SH-SY5Y (cell line): ENCODE measurements around the gene ZBTB21.

ENCODE experiments used
- GATA2 ChIP-seq: IDR thresholded peaks from 2 replicates; pipeline ENCODE4 v1.6.1; 2011; ENCODE audit warnings: mild to moderate bottlenecking, low read depth, low read length
- GATA3 ChIP-seq: IDR thresholded peaks from 2 replicates; pipeline ENCODE4 v1.6.1; 2011; ENCODE audit warnings: low read depth, mild to moderate bottlenecking, low read length, moderate library complexity

ZBTB21 gene

DNA sequence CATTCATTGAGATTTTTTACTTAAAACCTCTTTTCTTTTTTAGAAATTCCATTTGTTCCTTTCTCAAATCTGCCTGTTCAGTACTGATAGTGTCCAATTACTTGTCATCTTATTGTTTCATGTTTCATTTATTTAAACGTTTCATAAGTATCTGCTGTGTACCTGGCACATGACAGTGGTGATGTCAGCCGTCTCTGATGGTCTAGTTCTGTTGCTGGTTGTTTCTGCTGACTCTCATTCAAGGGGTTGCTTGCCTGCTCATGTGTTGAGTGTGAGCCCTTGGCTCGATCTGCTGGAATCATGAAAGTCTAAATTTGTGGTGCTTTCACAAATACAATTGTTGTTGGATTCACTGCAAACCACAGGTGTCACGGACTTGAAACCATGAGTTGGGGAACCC, 30.8 kb downstream of the ZBTB21 start:
- no peak for TF ChIP-seq GATA2
- no peak for TF ChIP-seq GATA3

DNA sequence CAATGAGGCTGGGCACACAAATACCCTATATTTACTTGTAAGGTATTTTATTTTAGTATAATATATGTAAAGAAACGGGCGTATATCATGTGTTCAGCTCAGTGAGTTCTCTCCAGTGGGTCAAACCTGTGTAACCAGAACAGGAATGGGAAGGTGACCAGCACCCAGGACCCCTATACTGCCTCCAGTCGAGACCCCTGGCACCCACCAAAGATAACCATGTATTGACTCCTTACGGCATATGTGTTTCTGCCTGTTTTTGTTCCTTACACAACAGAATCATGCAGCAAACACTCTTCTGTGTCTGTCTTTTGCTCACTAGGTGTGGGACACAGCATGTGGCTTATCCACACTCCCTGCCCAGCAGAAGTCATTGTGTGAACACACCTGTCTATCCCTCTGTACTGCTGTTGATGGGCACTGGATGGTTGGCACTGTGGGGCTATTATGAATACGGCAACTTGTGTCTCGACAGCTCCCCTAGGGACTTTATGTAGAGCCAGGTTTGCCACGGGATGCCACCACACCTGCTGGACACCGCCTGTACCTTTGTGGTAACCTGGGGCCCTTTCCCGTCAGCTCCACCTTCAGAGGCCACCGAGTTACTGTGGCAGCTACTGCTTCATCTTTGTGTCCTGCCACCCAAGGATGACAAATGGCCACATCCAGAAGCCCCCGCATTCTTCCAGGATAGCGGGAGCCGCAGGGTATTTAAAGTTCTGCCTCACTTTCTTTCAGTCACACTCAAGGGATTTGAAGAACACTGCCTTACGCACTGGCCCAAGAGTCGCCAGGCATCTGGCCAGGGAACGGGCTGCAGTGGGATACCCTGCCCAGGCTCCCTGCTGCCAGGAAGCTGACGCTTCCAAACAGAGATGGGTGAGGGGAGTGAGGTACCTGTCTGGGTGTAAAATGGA, 32.9 kb downstream of the ZBTB21 start:
- TF ChIP-seq GATA3 (no peak), GATA2 (no peak)

DNA sequence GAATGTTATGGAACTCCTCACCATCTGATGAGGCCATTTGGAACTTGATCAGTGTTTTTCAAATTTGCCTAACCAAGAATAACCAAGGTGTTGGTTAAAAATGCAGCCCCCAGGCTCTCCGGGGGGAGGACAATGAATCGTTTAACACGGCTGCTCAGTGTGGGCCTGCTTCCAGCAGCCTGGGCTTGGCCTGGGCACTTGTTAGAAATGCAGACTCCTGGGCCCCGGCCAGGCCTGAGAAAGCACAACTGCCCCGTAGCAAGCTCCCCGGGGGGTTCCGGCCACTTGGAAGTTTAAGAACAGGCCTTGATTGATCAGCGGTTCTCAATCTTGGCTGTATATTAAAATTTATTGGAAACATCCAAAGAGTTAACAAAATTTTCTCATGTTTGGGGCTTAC, 33.5 kb downstream of the ZBTB21 start:
- TF ChIP-seq GATA3 (no peak), GATA2 (no peak)

DNA sequence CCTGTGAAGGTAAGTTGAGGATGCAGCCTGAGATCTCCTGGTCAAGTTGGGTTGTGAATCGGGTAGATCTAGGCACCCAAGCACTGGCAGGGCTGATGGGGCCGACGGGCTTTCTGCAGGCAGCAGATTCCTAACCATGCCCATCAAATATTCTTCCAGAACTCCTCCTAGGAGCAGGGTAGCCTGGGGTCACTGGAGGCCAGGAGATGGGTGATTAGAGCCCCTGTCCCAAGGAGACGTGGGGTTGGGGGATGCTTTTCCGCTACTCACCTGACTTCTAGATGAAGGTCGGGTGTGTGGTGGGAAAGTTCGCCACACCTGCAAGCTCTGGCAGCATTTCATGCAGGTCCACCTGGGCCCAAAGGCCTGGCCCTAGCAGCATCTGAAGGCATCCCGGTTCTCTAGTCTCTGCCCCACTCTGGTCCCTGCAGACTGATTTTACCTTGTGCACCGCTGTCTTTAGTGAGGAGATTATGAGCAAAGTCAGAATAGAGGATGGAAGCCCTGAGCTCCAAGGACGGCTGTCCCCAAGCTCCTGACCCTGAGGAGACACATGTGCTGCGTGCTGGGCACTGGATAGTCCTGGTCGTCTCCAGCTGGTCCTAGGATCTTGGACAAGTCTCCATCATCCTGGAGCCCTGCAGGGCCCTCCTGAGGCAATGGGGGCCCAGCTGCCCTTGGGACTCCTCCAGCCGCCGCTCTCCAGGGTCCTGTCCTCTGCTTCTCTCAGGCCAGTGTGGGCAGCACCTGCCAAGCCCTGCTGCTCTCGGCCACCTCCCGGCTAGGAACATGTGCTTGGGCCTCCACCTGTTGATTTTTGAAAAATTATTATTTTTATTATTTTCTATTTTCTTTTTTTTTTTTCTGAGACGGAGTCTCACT, 34.5 kb downstream of the ZBTB21 start:
- no peak for TF ChIP-seq GATA3
- no peak for TF ChIP-seq GATA2

DNA sequence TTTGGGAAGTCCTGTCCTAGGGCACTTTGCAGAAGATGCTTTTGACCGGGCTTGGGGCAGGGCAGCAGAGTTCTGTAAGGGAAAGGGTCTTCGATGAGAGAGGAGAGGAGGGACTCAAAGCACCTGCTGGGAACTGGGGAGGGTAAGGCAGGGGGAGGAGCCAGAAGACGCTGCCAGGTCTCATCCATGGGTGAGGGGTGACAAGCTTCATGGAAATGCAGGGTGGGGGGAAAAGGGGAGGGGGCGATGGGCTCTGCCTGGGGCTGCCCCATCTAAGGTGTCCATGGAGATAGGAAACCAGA, 35.5 kb downstream of the ZBTB21 start:
- TF ChIP-seq GATA3 (no peak), GATA2 (no peak)

DNA sequence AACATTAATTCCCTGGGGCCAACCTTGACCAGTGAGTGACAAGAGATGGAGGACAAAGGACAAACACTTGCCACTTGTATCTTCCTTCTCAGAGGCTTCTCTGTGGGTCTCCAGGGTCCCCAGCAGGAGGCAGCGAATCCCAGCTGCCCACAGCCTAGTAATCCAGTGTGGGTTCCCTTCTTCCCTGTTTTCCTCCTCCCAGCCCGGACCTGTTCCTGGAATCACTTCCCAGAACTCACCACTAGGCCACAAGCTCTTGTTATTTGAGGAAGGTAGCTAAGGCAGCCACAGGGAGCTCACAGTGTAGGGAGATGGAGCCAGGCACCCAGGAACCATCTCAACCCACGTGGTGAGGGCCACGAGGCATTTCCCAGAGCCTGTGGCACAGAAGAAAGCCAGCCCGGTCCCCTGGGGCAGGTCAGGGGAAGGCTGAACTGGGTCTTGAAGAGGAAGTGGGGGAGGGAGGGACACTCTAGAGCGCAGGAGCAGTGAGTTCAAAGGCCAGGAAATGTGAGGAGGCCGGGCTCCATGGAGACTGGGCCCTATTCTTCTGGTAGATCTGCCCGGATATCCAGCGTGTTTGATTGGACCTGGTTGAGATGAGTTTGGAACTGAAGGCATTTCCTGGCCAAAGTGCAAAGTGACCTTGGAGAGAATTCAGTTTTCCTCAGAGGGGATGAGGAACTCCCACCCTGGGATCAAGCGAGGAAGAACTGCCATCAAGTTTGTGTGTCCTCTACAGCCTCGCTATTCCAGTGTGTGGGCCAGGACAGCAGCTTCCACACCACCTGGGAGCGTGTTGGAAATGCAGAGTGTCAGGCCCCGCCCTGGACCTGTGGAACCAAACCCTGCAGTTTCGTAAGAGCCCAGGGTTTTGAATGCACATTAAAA, 36.1 kb downstream of the ZBTB21 start:
- TF ChIP-seq GATA2 (no peak), GATA3 (no peak)

DNA sequence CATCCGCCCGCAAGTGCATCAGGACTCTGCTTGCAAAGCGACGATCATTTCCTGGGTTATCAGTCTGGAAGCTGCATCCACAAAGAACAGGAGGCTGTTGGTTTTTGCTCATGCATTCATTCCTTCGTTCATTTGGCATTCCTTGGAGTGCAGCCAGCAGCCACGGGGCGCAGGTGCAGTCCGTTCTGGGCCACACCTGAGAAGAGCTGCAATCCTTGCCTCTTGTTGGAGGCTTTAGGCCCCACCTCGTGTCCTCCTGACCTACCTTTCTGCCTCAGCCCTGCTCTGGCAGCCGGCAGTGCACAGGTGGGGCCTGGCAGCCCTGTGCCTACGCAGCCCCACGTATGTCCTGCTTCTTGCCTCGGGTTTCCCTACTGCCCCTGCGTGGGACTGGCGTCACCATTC, 36.7 kb downstream of the ZBTB21 start:
- TF ChIP-seq GATA2 = no peak
- no peak for TF ChIP-seq GATA3

DNA sequence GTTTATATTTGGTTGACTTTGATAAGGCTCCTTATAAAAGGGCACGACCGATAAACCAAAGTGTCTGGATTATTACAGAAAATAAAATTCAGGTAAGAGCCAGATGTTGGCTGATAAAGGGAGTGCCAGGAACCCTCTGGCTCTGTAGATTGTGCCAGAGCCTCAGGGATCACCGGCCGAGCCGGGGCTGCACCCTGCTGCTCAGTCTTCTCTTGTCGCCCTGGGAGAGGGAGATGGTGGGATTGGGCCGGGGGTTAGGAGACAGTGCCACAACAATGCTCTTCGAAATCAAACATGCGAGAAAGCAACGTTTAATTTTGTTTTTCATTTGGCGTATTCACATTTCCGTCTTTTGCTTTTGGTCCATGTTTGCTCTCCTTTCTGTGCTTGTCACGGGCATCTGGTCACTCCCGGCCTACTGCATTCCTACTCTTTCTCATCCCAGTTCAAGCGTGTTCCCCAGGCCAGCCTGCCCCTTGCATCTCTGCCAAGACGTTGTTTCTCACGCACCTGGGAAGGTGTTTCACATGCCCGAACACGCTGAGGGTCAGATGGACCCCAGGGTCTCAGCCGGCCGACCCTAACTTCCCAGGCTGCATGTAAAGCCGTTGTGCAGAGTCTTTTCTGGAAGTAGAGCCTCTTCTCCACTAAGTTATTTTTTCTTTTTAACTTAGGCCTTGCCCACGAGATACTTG, 37.5 kb downstream of the ZBTB21 start:
- no peak for TF ChIP-seq GATA2
- no peak for TF ChIP-seq GATA3

DNA sequence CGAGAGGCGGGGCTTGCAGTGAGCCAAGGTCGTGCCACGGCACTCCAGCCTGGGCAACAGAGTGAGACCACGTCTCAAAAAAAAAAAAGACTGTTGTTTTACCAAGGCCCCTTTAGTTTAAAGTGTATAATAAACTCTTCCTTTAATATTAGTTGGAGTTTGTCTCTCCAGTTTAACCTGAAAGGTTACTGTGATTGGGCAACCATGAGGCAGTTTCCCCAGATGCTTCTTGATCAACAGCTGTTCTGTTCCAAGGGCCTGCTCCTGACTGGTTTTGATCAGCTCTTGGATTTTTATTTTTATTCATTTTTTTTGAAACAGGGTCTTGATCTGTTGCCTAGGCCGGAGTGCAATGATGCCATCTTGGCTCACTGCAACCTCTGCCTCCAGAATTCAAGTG, 38.3 kb downstream of the ZBTB21 start:
- no peak for TF ChIP-seq GATA2
- TF ChIP-seq GATA3 = no peak

DNA sequence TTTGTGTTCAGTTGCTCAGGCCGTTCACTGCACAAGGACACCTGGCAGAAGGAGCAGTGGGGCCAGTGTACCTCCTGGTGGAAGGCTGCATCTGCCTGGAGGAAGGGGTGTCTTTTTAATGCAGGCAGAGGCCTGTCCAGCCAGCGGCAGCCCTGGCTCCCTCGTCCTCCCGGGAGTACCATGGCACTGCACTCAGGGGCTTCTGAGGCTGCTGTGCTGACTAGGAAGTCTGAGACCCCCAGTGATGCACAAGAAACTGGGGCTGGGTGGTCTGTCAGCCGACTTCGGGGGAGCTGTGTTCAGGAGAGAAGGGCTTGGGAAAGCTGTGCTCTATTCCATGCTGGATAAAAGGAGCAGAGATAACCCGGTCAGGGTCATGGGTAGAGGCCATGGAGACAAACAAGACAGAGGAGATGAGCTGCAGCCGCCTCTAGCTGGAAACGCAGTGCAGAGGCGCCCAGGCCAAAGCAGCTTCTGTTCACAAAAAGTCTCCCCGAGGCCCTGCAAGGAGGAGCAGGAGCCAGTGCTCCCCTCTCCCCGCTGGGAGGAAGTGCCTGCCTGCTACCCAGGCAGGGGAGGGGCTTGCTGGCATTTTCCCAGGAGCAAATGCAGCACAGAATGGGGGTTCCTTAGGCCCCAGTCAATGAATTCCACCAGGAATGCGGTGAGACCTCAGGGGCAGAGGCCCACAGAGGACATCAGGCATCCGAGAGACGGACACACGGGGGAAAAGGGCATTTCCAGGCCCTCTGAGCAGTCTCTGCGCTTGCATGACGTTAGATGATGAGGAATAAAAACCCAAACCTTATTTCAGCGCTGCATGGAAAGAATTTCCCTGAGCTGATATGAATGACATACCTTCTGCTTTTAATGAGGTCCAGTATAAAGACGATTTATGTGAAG, 39.2 kb downstream of the ZBTB21 start:
- TF ChIP-seq GATA3 (no peak), GATA2 (no peak)

DNA sequence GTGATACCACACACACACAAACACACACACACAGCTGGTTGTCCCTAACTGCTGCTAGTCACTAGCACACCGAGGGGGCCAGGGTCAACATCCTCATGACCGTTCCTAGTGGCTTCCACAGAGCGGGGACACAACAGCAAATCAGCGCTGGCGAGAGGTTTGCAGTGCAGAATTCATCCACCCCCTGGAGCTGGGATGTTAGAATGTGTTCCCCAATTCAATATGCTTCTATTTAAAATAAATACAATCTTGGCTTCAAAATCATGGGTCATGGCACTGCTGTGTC, 40.1 kb downstream of the ZBTB21 start:
- TF ChIP-seq GATA2 (no peak), GATA3 (no peak)

DNA sequence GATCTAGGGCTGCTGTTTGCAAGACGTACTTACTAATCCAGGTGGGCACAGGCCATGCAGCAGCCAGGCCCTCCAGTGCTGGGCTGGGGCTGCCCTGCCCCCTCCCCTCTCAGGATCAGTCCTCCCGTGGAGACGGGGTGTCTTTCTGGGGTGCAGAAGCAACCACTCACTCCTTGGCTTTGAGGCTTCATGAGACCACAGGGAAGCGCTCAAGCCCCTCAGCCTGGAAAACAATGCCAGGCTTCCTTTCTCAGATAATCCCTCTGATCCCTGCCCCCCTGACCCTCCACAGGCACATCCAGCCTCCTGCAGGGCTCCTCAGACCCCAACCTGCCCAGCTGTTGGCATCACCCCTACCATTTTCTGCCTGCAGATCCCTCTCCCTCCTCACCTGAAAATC, 42.5 kb downstream of the ZBTB21 start:
- TF ChIP-seq GATA2 = no peak
- no peak for TF ChIP-seq GATA3

DNA sequence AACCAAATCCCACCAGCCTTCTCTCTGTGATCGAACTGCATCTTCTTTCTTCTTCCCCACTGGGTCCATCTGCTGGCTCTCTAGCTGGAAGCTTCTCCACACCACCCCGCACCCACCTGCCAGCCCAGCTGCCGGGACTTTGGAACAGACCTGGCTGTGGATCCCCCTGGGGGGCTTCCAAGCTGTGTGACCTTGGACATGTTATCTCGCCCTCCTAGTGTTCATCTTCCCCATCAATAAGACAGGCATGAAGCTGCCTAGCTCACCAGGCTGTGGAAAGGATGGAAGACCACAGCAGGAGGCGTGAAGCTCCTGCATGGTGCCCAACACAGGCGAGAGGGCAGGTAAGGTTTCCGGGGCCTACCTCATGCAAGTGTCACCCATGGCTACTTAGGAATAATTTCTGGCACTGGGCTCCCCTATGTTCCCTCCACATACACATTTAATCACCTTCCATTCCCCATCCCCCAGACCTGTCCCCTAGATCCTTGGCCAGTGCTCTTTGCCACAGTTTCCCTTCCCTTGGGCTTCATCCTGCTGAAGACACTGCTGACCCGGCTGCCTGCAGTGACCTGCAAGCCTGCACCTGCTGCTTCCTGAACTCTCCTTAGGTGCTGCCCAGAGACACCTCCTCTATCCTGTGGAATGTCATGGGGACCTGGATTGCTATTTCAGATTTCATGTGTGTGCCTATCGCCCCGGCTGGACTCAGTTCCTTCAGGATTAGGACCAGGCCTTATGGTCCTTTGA, 43.1 kb downstream of the ZBTB21 start:
- TF ChIP-seq GATA2 (no peak), GATA3 (no peak)
